Endothelial cell (in vitro differentiated cells): ENCODE results near the gene PSMB5. TPM values are rescaled to one million over a fixed set of nuclear protein-coding genes. Genes with fewer than 3 reads are reported as not detected.
A peak's percentile ranks its signal among the peaks of the same experiment; 100 is the strongest.
"Not testable (repeated sequence)": the region's sequence is repeated elsewhere in the genome, so short reads cannot be mapped to it uniquely, and the experiment has no call there.

ENCODE experiments used
- DNase-seq: peaks from one replicate; pipeline ENCODE4 v3.0.0; 2021; ENCODE audit warnings: low spot score
- H3K27ac Mint-ChIP-seq: one replicate; pipeline ENCODE4 v1.8.0; 2021; ENCODE audit warnings: mixed read lengths, inconsistent platforms; ENCODE audit not compliant: unreplicated experiment
- H3K27me3 Mint-ChIP-seq: one replicate; pipeline ENCODE4 v1.8.0; 2021; ENCODE audit warnings: mild to moderate bottlenecking, moderate library complexity, mixed read lengths, inconsistent platforms; ENCODE audit not compliant: unreplicated experiment
- H3K36me3 Mint-ChIP-seq: one replicate; pipeline ENCODE4 v1.8.0; 2021; ENCODE audit warnings: mild to moderate bottlenecking, low read depth, mixed read lengths, inconsistent platforms; ENCODE audit not compliant: unreplicated experiment
- H3K4me1 Mint-ChIP-seq: one replicate; pipeline ENCODE4 v1.8.0; 2021; ENCODE audit warnings: mild to moderate bottlenecking, mixed read lengths, inconsistent platforms; ENCODE audit not compliant: unreplicated experiment
- H3K4me3 Mint-ChIP-seq: one replicate; pipeline ENCODE4 v1.8.0; 2021; ENCODE audit warnings: mild to moderate bottlenecking, mixed read lengths, inconsistent platforms; ENCODE audit not compliant: unreplicated experiment
- H3K9me3 Mint-ChIP-seq: one replicate; pipeline ENCODE4 v1.8.0; 2021; ENCODE audit warnings: mixed read lengths, inconsistent platforms; ENCODE audit not compliant: unreplicated experiment
- CTCF ChIP-seq: fragments of 200-600 bp; sonication (generic); IDR thresholded peaks from one replicate; pipeline ENCODE4 v1.5.0; 2021; ENCODE audit warnings: antibody characterized with exemption; ENCODE audit not compliant: unreplicated experiment
- total RNA-seq: library from RNA; stranded (reverse); fragmentation: NEBNext Ultra II Directional; extraction: Animal tissue kit (Norgen Biotek cat#: 25700); gene quantifications from one replicate; pipeline ENCODE4 v1.2.1, GENCODE V29; 2021; ENCODE audit not compliant: unreplicated experiment

The PSMB5 gene
- total RNA-seq, 1 donor from 2014 or later, result 177 TPM

GRCh38 chr14:23015618-23016017, 19.1 kb downstream of the PSMB5 start:
- no peak for TF ChIP-seq CTCF
- H3K9me3 Mint-ChIP-seq, result no peaks in the 10 kb centered on the region
- H3K4me1 Mint-ChIP-seq, result peaks cover 4% of the 10 kb centered on the region
- no peak for DNase-seq
- no peaks in the 10 kb centered on the region for H3K36me3 Mint-ChIP-seq
- H3K27me3 Mint-ChIP-seq, result no peaks in the 10 kb centered on the region
- no peak overlapping the region for H3K4me3 Mint-ChIP-seq
- H3K27ac Mint-ChIP-seq, result peak overlapping the region; percentile 18

GRCh38 chr14:23013749-23014054, 21.0 kb downstream of the PSMB5 start:
- H3K4me1 Mint-ChIP-seq, DNase-seq, H3K27me3 Mint-ChIP-seq, H3K4me3 Mint-ChIP-seq, H3K36me3 Mint-ChIP-seq, H3K9me3 Mint-ChIP-seq, H3K27ac Mint-ChIP-seq: not testable (repeated sequence)

- Mint-ChIP-seq H3K27ac (no peak overlapping the region), H3K27me3 (no peaks in the 10 kb centered on the region), H3K36me3 (no peaks in the 10 kb centered on the region), H3K4me1 (peaks cover 11% of the 10 kb centered on the region), H3K9me3 (no peaks in the 10 kb centered on the region), H3K4me3 (no peak overlapping the region)
- no peak for DNase-seq
- TF ChIP-seq CTCF, result no peak
Measured at GRCh38 chr14:23013054-23013748, 21.5 kb downstream of the PSMB5 start.

GRCh38 chr14:23009939-23010726, 24.6 kb downstream of the PSMB5 start, which contains the start of gene C14orf93:
Gene C14orf93, minus strand, starts transcription at chr14:23010143. Its CDS starts 11,120 bp downstream, at chr14:22999023.
- Mint-ChIP-seq H3K4me3 (peak within 1 kb of the TSS; percentile 91), H3K36me3 (no peaks in the 10 kb centered on the region), H3K27me3 (no peaks in the 10 kb centered on the region), H3K4me1 (peaks cover 16% of the 10 kb centered on the region), H3K9me3 (no peaks in the 10 kb centered on the region), H3K27ac (peak within 1 kb of the TSS; percentile 98)
- no peak for TF ChIP-seq CTCF
- peak; percentile 70 for DNase-seq

GRCh38 chr14:23009483-23009938, 25.2 kb downstream of the PSMB5 start:
- H3K27me3 Mint-ChIP-seq, result no peaks in the 10 kb centered on the region
- H3K9me3 Mint-ChIP-seq, result no peaks in the 10 kb centered on the region
- peak overlapping the region; percentile 91 for H3K4me3 Mint-ChIP-seq
- no peaks in the 10 kb centered on the region for H3K36me3 Mint-ChIP-seq
- H3K4me1 Mint-ChIP-seq, result peaks cover 16% of the 10 kb centered on the region
- no peak for DNase-seq
- no peak for TF ChIP-seq CTCF
- H3K27ac Mint-ChIP-seq, result peak overlapping the region; percentile 98
